GM19025 (cell line): Measurements from ENCODE around the gene GNG11.

ENCODE experiments used
- ATAC-seq: cut with Tn5 transposase; IDR thresholded peaks from one replicate; pipeline ENCODE4 v1.9.1; 2021; ENCODE audit warnings: mild to moderate bottlenecking, low read depth, moderate library complexity; ENCODE audit not compliant: unreplicated experiment

Gene GNG11

GRCh38 chr7:93944673-93945072, 23.1 kb downstream of the GNG11 start:
- ATAC-seq = no peak

- ATAC-seq = no peak
Measured at GRCh38 chr7:93945083-93945482, 23.5 kb downstream of the GNG11 start.

- ATAC-seq = no peak
Measured at GRCh38 chr7:93945756-93946535, 24.4 kb downstream of the GNG11 start.

GRCh38 chr7:93948106-93948505, 26.6 kb downstream of the GNG11 start:
- no peak for ATAC-seq

- no peak for ATAC-seq
Measured at GRCh38 chr7:93948873-93949272, 27.3 kb downstream of the GNG11 start.

- ATAC-seq = no peak
Measured at GRCh38 chr7:93949423-93949822, 27.9 kb downstream of the GNG11 start.

GRCh38 chr7:93955304-93955703, 33.8 kb downstream of the GNG11 start:
- peak; percentile 77 for ATAC-seq

GRCh38 chr7:93957767-93958166, 36.2 kb downstream of the GNG11 start:
- ATAC-seq = peak; percentile 60

- no peak for ATAC-seq
Measured at GRCh38 chr7:93958216-93958615, 36.7 kb downstream of the GNG11 start.

GRCh38 chr7:93958651-93959050, 37.1 kb downstream of the GNG11 start:
- ATAC-seq = no peak

- ATAC-seq = no peak
Measured at GRCh38 chr7:93960986-93961385, 39.5 kb downstream of the GNG11 start.

GRCh38 chr7:93964262-93964661, 42.7 kb downstream of the GNG11 start:
- ATAC-seq = no peak

- no peak for ATAC-seq
Measured at GRCh38 chr7:93964813-93965212, 43.3 kb downstream of the GNG11 start.

- no peak for ATAC-seq
Measured at GRCh38 chr7:93968911-93969620, 47.5 kb downstream of the GNG11 start.

GRCh38 chr7:93972029-93972725, 50.6 kb downstream of the GNG11 start:
- no peak for ATAC-seq

- no peak for ATAC-seq
Measured at GRCh38 chr7:93973134-93973533, 51.6 kb downstream of the GNG11 start.

- no peak for ATAC-seq
Measured at GRCh38 chr7:93977211-93977950, 55.8 kb downstream of the GNG11 start.
